ENCODE data around the gene CLHC1.
A peak's percentile ranks its signal among the peaks of the same experiment; 100 is the strongest.

CLHC1 gene

GRCh38 chr2:55180374-55180773 is 51.7 kb downstream of the CLHC1 start:
- DNase-seq: no peak
- intact Hi-C loops (cut with DNase I): no loop called here

GRCh38 chr2:55176094-55176415 is 56.0 kb downstream of the CLHC1 start:
- intact Hi-C loops (cut with DNase I): no loop called here
- no peak for DNase-seq

- intact Hi-C loops (cut with DNase I): loop anchor here (1.0 kb wide), 1 partner anchor 275 kb away; no protein-coding TSS in a partner anchor
- DNase-seq: peak in 1 of 42 donors; percentile 31
These were observed 56.6 kb downstream of the CLHC1 start for GRCh38 chr2:55175254-55176093.

GRCh38 chr2:55173438-55174054 is 58.5 kb downstream of the CLHC1 start:
- intact Hi-C loops (cut with DNase I): no loop called here
- DNase-seq: no peak

GRCh38 chr2:55169915-55170314 is 62.2 kb downstream of the CLHC1 start:
- intact Hi-C loops (cut with DNase I): loop anchor here (5.0 to 10.0 kb wide), 3 partner anchors 58 to 445 kb away; partner anchors contain the start of gene EML6
- DNase-seq: no peak

- DNase-seq: no peak
- intact Hi-C loops (cut with DNase I): loop anchor here (5.0 to 10.0 kb wide), 3 partner anchors 57 to 445 kb away; partner anchors contain the start of gene EML6
These were observed 62.7 kb downstream of the CLHC1 start for GRCh38 chr2:55169359-55169758.

- peak; percentile 51 to 92 (median 80) for DNase-seq
- intact Hi-C loops (cut with DNase I): loop anchor here (5.0 to 10.0 kb wide), 3 partner anchors 56 to 444 kb away; partner anchors contain the start of gene EML6
These were observed 63.6 kb downstream of the CLHC1 start for GRCh38 chr2:55168221-55169154.

GRCh38 chr2:55165626-55166025 is 66.5 kb downstream of the CLHC1 start:
- peak in 2 of 42 donors; percentile 31 to 63 for DNase-seq
- intact Hi-C loops (cut with DNase I): loop anchor here (2.0 to 10.0 kb wide), 4 partner anchors 53 to 441 kb away; partner anchors contain the start of genes EML6 and RTN4

GRCh38 chr2:55164534-55165480 is 67.3 kb downstream of the CLHC1 start:
- intact Hi-C loops (cut with DNase I): loop anchor here (5.0 to 10.0 kb wide), 3 partner anchors 53 to 440 kb away; partner anchors contain the start of gene EML6
- peak in 1 of 42 donors; percentile 26 for DNase-seq

- no peak for DNase-seq
- intact Hi-C loops (cut with DNase I): loop anchor here (10.0 kb wide), 2 partner anchors 149 to 439 kb away; partner anchors contain the start of gene EML6
These were observed 68.1 kb downstream of the CLHC1 start for GRCh38 chr2:55163941-55164390.

- intact Hi-C loops (cut with DNase I): loop anchor here (10.0 kb wide), 2 partner anchors 148 to 438 kb away; partner anchors contain the start of gene EML6
These were observed 68.8 kb downstream of the CLHC1 start for GRCh38 chr2:55163274-55163721.

GRCh38 chr2:55162284-55163006 is 69.6 kb downstream of the CLHC1 start:
- peak in 1 of 42 donors; percentile 4 for DNase-seq
- intact Hi-C loops (cut with DNase I): loop anchor here (10.0 kb wide), 2 partner anchors 148 to 438 kb away; partner anchors contain the start of gene EML6

More at GRCh38 chr2:55163274-55163721, 68.8 kb downstream of the CLHC1 start:
- peak in 5 of 42 donors; percentile 6 to 53 (median 50) for DNase-seq

GRCh38 chr2:55161295-55162210 is 70.5 kb downstream of the CLHC1 start:
- intact Hi-C loops (cut with DNase I): loop anchor here (10.0 kb wide), 2 partner anchors 147 to 437 kb away; partner anchors contain the start of gene EML6
- peak in 33 of 42 donors; percentile 22 to 90 (median 68) for DNase-seq

GRCh38 chr2:55160422-55160821 is 71.7 kb downstream of the CLHC1 start:
- intact Hi-C loops (cut with DNase I): loop anchor here (10.0 kb wide), 2 partner anchors 146 to 436 kb away; partner anchors contain the start of gene EML6
- DNase-seq: no peak

- intact Hi-C loops (cut with DNase I): loop anchor here (10.0 kb wide), 2 partner anchors 145 to 435 kb away; partner anchors contain the start of gene EML6
- DNase-seq: no peak
These were observed 72.3 kb downstream of the CLHC1 start for GRCh38 chr2:55159752-55160151.

All from head of caudate nucleus (tissue), 42 donors.